IPS-20b (cell line): ENCODE results near the gene PRPF31.

ENCODE experiments used
- H3K27ac ChIP-seq: one replicate; pipeline ENCODE4 v1.5.1; 2013; ENCODE audit warnings: low read length
- H3K27me3 ChIP-seq: 2 replicates; pipeline ENCODE4 v1.6.1; 2013; ENCODE audit warnings: mild to moderate bottlenecking, low read length, inconsistent platforms; ENCODE audit not compliant: insufficient read depth
- H3K36me3 ChIP-seq: 2 replicates; pipeline ENCODE4 v1.6.1; 2013; ENCODE audit warnings: low read depth, mild to moderate bottlenecking, inconsistent platforms, low read length, moderate library complexity; ENCODE audit not compliant: insufficient read depth
- H3K4me1 ChIP-seq: 2 replicates; pipeline ENCODE4 v1.6.1; 2013; ENCODE audit warnings: mild to moderate bottlenecking, control low read depth, inconsistent platforms, low read length, moderate library complexity; ENCODE audit not compliant: insufficient read depth
- H3K4me3 ChIP-seq: 2 replicates; pipeline ENCODE4 v1.5.1; 2013; ENCODE audit warnings: mild to moderate bottlenecking, low read length, inconsistent platforms
- H3K9ac ChIP-seq: 2 replicates; pipeline ENCODE4 v1.6.1; 2013; ENCODE audit warnings: low read depth, mild to moderate bottlenecking, inconsistent platforms, low read length, moderate library complexity
- H3K9me3 ChIP-seq: 2 replicates; pipeline ENCODE4 v1.6.1; 2013; ENCODE audit warnings: mild to moderate bottlenecking, low read depth, low read length, inconsistent platforms; ENCODE audit not compliant: insufficient read depth

Gene PRPF31

DNA sequence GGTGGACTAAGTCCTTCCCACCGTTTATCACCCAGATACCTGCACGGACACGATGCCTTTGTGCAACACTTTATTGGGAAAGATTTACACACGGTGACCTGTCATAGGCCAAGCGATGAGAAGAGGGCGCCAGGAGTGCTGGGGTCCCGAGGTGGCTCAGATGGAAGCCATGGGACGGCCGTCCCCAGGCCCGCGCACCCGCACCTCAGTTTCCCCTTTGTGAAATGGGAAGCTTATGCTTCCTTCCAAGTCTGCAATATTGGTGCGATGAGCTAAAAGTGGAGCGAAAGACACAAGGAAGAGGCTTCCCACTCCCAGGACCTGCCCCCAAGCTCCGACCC lies 57.8 kb downstream of the PRPF31 start:
- Histone ChIP-seq H3K36me3 (peaks cover 10% of the 10 kb centered on the region), H3K27me3 (no peaks in the 10 kb centered on the region), H3K4me1 (peaks cover 3% of the 10 kb centered on the region; the same call in 1 of the 2 replicates), H3K27ac (no peak overlapping the region), H3K9me3 (no peaks in the 10 kb centered on the region), H3K4me3 (peak overlapping the region; percentile 63; the same call in 1 of the 2 replicates), H3K9ac (no peak overlapping the region)

DNA sequence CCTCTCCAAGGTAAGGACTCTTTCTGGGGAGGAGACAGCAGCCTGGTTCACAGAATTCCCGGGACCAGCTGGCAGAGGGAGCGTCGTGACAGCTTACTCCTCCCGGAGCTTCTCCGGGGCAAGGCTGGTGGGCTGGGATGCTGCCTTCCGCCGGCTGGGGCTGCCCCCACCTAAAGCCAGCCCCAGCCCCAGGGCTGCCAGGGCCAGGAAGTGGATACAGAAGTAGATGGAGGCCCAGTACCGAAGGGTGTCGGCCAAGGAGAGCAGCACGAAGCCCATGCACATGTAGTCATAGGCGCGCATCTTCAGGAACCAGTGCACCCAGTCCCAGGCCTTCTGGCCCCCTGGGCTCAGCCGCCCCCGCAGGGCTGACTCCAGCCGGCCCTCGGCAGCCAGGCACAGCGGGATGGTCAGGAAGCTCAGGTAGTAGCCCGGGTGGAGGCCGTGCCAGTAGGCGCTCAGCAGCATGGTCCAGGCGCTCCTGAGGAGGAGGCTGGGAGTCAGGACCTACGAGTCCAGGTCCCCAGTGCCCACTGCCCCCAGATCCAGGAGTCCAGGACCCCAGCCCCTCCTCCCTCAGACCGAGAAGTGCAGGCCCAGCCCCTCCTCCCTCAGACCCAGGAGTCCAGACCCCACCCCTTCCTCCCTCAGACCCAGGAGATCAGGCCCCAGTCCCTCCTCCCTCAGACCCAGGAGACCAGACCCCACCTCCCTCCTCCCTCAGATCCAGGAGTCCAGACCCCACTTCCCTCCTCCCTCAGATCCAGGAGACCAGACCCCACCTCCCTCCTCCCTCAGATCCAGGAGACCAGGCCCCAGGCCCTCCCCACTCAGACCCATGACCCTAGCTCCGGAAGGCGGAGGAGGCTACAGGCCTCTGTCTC lies 58.6 kb downstream of the PRPF31 start:
- H3K36me3 ChIP-seq: peaks cover 16% of the 10 kb centered on the region
- H3K27ac ChIP-seq: no peak overlapping the region
- no peak overlapping the region for H3K9ac ChIP-seq
- H3K4me1 ChIP-seq: peaks cover 3% of the 10 kb centered on the region; the same call in 1 of the 2 replicates
- no peak overlapping the region for H3K4me3 ChIP-seq
- no peaks in the 10 kb centered on the region for H3K9me3 ChIP-seq
- H3K27me3 ChIP-seq: no peaks in the 10 kb centered on the region

- Histone ChIP-seq H3K36me3 (peaks cover 35% of the 10 kb centered on the region), H3K9me3 (no peaks in the 10 kb centered on the region), H3K4me3 (no peak overlapping the region), H3K27me3 (no peaks in the 10 kb centered on the region), H3K9ac (no peak overlapping the region), H3K4me1 (no peaks in the 10 kb centered on the region), H3K27ac (no peak overlapping the region)
Measured at GRCh38 chr19:54178581-54179261, 63.2 kb downstream of the PRPF31 start.

GRCh38 chr19:54179262-54179852 lies 63.8 kb downstream of the PRPF31 start:
- Histone ChIP-seq H3K36me3 (peaks cover 35% of the 10 kb centered on the region), H3K9ac (no peak overlapping the region), H3K4me3 (no peak overlapping the region), H3K27ac (no peak overlapping the region), H3K27me3 (no peaks in the 10 kb centered on the region), H3K4me1 (no peaks in the 10 kb centered on the region), H3K9me3 (no peaks in the 10 kb centered on the region)

DNA sequence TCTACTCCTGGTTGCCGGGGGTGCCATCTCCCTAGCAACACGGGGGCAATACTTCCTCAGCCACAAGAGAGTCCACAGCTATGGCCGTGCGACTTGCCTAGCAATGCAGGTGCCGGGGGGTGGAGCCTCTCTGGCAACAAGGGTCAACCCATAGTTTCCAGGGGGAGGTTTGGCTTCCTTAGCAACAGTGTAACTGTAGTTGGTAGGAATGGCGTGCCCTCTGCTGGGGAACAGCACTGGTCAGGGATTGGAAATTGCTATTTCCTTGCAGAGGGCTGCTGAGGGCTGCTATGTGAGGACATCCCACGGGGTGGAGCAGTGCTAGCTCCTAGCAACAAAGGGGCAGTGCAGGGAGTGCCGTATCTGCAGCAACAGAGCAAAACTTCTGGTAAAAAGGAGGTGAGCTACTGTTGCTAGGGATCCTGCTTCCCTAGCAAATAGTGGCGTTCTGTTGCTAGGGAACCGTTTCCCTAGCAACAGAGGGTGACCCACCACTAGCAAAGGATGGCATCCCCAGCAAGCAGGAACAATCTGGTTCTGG lies 64.4 kb downstream of the PRPF31 start:
- no peak overlapping the region for H3K9ac ChIP-seq
- peaks cover 35% of the 10 kb centered on the region for H3K36me3 ChIP-seq
- H3K4me3 ChIP-seq: no peak overlapping the region
- H3K9me3 ChIP-seq: no peaks in the 10 kb centered on the region
- H3K4me1 ChIP-seq: no peaks in the 10 kb centered on the region
- no peak overlapping the region for H3K27ac ChIP-seq
- H3K27me3 ChIP-seq: no peaks in the 10 kb centered on the region

DNA sequence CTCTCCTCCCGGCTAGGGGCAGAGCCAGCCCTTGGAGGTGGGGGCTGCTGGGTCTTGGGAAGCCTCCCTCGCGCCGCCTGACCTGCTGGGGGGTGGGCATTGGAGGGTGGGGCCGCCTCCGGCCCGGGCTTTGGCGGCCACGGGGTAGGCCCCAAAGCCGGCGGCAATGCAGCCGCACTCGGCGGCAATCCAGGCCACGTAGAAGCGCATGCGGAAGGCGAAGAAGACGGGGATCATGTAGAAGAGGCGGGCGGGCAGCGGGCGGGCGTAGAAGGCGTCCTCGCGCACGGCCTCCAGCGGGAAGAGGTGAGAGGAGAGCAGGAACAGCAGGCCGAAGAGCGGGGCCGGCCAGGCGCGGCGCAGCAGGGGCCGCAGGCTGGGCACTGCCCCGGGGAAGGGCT lies 65.1 kb downstream of the PRPF31 start:
- Histone ChIP-seq H3K4me1 (no peaks in the 10 kb centered on the region), H3K9ac (no peak overlapping the region), H3K4me3 (no peak overlapping the region), H3K9me3 (no peaks in the 10 kb centered on the region), H3K27me3 (no peaks in the 10 kb centered on the region), H3K36me3 (peaks cover 40% of the 10 kb centered on the region), H3K27ac (no peak overlapping the region)
